ENCODE results near the gene TMEM163.

The TMEM163 gene

DNA sequence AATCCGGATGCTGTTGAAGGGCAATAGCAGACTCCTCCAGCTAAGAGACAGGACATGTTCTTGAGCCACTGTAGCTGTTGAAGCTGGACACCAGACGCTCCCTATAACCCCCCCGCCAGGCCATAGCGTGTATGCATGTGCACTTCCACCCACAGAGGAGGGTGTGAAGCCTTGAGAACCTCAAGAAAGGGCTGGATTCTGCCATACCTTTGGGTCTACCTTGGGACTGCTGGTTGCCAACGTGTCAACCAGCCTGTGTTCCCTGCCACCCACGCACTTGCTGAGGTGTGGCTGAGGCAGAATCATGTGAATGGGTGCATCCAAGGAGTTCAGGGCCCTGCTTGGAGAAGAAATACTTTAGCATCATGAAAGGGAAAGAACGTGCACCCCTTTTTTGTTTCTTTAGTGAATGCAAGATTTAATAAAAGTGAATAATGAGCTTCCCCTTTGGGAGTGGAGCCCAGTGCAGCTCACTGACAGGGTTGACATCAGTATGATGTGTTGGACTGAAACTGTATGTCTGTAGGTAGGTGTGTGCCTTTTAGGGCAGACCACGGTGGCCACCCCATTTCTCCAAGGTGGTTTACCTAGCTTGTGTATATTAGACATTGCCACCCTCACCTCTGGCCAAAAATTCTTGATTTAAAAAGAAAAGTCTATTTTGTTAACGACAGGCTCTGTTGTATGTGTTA, 266.6 kb downstream of the TMEM163 start:
- no peak for DNase-seq

DNA sequence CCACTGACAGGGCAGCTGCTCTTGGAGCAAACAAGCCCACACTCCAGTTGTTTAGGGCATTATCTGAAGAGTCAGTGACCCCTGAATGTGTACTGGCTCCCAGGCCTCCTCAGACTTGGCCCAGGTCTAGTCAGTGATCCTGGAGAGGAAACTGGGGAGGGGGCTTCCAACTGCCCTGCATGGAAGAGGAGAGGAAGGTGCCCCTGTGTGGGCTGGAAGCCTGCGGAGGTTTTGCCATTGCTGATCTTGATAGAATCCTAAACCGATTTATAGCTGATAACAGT, 267.5 kb downstream of the TMEM163 start:
- DNase-seq = no peak

DNA sequence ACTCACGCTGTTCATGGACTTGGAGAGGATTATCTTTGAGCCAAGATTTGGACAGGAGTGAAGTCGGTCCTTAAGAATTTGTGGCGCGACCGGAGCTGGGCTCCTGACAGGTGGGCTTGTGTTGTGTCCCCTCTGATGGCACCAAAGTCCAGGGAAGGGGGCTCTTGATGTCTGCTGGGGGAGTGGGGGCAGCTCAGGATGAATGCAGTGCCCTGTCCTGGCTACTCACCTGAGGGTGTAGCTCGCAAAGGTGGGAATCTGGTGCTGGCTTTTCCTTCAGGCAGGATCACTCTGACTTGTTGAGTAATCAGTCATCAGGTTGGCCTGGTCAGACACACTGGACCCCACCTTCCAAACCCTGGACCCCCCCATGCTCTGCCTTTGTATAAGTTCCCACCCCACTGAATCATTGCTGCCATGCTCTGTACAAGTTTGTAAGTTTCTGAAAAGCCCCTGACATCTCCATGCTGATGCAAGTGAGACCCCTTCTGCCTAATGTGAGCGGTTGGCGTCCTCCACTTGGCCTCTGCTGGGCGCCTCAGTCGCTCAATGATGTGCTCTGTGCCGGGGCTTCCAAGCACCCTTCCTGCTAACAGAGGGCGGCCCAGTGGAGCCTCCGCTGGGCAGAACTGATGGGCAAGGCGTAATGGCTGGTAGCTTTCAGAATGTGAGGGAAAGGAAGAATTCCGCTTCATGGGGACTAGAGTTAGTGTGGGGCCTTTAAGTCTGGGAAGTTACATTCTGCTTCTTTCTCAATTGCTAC, 268.9 kb downstream of the TMEM163 start:
- DNase-seq = no peak

DNA sequence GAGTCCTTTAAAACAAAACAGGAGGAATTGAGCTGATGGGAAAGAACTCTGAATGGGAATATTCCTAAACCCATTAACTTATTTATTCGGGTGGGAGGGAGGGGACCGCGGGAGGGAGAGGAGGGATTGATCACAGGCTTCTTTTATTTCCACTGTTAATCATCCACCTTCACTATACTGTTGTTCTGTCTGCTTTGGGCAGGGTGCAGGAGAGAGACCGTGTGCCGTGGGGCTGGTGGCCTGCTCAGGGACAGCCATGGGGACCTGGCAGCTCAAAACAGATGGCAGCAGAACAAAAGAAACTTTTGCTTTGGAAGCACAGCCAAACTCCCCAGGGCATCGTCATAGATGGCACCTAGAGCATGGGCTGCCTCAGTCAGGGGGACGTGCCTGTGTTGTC, 269.6 kb downstream of the TMEM163 start:
- no peak for DNase-seq

DNA sequence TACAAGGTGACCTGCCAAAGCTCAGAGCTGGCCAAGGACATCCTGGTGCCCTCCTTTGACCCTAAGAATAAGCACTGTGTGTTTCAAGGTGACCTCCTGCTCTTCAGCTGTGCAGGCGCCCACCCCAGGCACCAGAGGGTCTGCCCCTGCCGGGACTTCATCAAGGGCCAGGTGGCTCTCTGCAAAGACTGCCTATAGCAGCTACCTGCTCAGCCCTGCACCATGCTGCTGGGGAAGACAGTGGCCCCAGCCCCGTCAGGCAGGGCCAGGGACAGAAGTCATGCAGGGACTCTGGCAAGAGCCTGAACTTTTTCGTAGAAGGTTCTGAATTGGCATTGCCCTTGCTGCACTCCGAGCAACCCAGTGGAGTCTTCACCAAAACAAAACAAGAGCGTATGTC, 270.1 kb downstream of the TMEM163 start:
- DNase-seq = no peak

DNA sequence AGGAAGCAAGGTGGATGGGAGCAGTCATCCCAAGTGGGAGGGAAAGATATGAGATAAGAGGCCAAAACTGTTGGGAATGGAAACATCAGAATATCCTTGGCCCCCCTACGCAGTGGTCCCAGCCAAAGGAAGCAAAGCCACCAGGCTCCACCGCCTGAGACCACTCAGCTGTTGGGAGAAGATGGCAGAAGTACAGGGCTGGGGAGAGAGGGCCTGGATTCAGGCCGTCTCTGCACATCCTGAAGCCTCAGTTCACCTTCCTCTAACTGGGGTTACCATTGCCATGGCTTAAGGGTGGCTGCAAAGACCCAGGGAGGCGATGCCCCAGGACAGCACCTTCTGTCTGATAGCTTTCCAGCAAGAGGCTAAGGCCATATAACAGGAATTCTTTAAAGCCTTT, 271.1 kb downstream of the TMEM163 start:
- DNase-seq = no peak

DNA sequence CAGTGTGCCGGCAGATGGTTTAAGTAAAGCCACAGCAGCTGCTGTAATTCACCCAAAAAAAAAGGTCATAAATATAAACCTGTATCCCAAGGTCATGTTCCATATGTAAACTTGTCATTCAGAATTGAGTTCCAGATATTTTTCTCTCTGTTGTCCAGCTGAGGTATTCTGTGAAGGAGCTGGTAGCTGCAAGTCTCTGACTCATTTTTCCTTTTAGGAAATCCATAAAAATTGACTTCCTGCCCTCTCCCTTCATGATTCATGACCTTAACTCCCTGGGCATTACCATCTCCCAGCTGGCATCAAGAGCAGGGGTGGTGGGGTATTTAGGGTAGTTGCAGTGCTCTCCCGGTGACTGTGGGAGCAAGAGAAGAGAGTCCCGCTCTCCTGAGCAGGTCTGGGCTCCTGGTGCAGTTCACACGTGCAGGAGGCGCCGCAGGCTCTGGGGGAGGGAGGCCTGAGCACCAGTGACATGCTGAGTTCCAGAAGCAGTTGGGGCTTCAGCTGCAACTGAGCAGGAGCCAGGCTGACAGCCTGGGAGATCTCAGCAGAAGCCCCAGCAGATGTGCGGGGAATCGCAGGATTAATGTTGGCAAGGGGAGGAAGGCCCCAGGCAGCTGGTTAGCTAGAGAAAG, 272.3 kb downstream of the TMEM163 start:
- DNase-seq = no peak

DNA sequence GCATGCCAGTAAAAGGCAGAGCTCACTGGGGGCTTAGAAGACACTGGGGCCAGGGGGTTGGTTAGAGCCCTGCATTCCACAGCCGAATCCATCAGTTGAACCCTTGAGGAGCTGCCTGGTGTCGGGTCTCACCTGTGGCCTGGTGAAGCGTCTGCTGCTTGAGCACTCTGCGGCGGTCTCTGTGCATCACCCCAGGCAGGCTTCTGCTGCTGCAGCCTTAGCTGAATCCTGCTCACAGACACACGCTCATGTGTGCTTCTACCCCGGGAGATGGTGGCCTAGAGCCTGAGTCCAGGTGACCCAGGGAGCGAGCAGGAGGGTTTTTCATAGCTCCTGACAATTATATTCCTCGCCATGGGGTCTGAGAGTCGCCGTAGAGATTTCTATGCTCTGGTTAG, 272.8 kb downstream of the TMEM163 start:
- DNase-seq = no peak

DNA sequence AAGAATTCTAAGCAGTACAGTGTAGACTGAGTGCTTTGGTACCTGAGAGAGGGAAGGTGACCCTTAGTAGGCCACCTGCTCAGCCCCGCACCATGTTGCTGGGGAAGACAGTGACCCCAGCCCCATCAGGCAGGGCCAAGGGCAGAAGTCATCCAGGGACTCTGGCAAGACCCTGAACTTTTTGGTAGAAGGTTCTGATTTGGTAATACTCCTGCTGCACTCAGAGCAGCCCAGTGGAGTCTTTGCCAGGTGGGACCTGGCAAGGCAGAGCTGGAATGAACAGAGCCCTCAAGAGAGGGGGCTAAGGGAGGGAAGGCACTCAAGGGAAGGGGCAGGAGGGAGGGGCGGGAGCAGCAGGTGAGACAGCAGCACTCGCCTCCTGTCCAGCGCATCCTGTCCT, 273.7 kb downstream of the TMEM163 start:
- DNase-seq = no peak

DNA sequence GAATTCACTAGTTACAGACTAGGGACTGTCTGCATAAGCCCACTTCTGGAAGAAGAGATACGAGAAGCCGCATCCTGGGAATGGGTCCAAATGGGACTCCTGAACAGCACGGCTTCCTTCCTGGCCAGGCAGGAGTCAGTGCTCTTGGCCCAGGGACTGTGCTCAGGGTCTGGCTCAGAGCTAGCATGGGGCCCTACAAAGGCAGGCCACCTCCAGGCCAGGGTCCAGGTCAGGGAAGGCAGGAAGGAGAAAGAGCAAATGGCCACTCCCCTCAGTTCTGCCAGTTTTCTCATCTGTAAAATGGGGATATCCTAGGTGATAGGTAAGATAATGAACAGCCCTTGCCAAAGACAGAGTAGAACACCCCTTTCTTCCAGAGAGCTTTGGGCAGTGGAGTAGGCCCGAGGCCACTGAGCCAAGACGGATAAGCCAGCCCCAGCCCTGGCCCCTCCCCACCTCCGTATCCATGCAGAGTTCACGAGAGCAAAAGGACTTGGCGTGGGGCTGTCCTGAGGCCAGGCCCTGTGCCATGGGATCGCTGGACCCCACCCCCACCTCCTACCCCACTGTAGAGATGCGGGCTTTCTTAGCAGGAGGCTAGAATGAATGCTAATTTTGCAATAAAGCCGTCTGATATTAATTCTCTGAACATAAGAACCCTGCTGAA, 274.9 kb downstream of the TMEM163 start:
- no peak for DNase-seq

DNA sequence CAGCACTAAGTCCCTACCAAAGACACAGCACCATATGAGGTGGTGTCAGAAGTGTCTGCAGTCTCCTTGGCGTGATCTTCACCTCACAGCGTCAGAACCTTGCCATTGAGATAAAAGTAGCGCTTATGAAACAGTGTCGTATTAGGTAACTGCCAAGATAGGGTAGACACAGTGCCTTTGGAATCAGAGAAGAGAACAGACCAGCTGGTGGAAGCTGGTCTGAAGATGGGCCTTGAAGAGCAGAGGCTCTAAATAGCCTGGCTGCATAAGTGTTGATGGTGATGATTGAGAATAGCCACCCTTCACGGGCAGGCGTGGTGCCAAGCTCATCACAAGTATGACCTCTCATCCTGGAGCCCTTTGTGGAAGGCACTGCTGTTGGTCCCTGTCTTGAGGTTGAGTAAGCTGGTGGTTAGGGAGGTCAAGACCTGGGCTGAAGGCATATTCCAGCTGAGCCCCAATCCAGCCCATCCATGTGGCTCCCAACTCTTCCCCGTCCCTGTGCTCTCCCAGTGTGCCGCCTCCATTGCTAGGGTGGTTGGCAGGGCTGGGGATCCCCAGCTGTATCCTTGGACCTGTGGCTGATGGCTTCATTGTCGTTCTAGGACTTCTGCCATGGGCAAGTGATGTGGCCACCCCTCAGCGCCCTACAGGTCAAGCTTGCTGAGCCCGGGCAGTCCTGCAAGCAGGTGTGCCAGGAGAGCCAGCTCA, 277.5 kb downstream of the TMEM163 start:
- no peak for DNase-seq

DNA sequence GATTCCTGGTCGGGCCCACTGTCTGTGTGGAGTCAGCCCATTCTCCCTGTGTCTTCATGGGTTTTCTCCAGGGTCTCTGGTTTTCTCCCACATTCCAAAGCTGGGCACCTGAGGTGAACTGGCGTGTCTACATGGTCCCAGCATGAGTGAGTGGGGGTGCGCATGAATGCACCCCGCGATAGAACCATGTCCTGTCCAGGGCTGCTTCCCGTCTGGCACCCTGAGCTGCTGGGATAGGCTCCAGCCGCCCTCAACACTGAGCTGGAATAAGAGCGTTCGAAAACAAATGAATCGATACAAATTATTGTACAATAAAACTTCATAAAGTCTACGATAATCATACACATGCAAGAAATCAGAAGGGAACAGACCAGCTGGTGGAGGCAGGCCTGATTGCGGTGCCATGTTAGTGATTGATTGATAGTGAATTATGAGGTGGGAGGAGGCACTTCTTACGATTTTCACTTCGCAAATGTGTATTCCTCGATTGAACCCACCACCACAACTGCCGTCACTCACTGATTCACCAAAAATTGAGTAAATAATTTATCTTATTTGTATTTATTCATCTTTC, 278.4 kb downstream of the TMEM163 start:
- no peak for DNase-seq

DNA sequence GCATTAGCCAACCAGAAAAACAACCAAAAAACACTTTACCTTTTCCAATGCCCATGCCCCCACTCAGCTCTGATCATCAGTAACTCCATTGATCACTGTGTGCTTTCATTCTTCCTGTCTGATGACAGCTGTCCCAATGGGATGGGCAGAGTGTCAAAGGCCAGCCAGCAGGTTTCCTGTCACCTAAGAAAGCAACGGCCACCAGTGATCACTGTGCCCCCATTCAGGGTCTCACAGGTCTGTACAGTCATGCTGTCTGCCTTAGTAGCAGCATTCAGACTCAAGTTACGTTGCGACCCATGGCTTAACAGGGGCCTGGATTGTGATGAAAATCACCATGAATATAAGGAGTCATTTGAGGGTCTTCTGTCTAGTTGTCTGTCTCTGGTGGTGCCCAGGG, 280.4 kb downstream of the TMEM163 start:
- no peak for DNase-seq

DNA sequence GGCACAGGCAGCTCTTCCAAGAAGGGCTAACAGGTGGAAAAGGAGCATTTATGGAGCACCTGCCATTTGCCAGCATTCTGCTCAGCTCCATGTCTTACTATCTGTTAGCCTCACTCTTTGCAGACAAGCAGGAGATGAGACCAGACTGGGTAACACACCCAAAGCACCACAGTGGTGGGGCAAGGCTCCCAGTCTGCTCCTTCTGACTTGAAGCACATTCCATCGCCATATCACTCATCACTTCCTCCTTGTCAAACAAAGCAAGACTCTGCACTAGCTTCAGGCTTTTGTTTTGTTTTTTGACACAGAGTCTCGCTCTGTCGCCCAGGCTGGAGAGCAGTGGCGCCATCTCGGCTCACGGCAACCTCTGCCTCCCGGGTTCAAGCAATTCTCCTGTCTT, 282.1 kb downstream of the TMEM163 start:
- DNase-seq = no peak

DNA sequence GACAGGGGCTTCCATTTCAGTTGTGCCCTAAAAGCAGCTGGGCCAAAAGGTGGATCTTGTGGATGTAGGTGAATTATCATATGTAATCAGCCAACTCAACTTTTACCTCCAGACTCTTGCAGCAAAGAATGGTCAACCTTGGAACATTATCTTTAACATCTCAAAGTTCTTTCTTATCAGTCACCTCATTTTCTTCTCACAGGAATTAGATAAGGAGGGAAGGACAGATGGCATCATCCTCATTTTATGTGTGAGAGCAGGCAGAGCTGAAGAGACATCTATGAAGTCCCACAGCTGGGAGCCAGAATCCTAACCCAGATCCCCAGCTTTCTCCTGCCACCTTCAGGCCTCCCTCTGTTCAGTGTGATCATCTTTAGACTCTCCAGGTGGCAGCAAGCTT, 282.9 kb downstream of the TMEM163 start:
- DNase-seq = no peak

DNA sequence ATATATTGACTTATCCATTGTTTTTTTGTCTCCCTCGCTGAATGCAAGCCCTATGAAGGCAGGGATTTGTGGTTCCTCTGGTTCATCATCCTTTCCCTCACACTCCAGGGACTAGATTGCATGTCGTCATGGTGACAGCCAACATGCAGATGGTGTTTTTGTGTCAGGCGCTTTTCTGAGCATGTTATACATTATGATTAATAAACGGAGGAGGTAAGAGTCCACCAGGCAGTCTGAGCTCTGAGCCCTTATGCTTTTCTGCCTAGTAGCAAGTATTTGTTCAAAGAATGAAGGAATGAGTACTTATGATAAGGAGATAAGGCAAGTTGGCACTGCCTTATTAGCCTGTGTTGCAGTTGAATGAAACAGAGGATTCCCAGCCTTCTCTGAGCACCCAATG, 283.3 kb downstream of the TMEM163 start:
- DNase-seq = no peak

DNA sequence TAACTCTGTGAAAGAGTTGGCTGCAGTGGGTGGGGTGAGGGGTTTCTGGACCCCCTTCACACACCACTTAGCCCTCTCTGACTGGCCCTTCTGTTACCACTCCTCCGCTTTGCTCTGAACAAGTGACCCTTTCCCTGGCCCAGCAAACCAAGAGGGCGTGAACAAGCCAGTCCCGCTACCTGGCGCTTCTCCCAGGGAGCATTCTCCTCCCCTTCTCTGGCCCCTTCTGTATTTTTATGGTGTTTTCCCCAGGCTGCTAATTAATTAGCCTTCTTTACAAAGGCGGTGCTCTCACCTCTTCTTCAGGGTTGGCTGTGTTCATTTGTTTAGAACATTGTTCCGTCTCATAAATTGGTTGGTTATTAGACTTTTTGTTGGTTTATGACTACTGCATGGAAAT, 284.8 kb downstream of the TMEM163 start:
- DNase-seq = no peak

DNA sequence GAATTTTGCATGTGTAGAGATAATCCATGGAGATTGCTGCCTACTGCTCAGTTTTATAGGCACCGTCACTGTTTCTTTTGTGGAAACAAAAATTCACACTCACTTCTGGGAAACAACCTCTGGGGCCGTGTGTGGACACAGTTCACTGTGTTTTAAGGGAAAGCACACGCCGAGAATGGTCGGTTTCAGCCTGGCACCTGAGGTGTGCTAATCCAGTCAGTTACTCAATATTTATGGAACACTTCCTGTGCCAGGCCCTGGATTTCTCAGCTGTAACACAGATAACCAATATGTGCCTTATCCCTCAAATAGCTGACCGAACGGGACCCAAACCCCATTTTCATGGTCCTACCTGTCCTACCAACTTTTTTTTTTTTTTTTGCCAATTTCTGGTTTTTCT, 285.3 kb downstream of the TMEM163 start:
- DNase-seq = no peak

DNA sequence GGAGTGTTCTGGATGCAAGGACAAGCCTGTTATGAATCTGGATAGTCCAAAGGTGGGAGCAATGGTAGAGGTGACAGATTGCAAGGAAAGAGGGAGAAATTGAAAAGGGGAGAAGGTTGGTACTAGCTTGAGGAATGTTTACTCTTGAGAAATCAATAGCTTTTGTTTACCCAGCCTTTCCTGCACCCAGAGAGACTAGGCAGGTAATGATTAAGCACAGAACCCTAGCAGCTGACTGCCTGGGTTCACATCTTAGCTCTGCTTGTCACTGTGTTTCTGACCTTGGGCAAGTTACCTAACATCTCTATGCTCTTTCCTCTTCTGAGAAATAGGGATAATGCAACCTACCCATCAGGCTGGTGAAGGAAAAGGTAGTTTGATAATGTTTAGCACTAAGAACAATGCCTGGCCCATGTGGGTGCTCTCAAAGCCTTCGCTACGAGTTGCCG, 286.3 kb downstream of the TMEM163 start:
- DNase-seq = no peak

DNA sequence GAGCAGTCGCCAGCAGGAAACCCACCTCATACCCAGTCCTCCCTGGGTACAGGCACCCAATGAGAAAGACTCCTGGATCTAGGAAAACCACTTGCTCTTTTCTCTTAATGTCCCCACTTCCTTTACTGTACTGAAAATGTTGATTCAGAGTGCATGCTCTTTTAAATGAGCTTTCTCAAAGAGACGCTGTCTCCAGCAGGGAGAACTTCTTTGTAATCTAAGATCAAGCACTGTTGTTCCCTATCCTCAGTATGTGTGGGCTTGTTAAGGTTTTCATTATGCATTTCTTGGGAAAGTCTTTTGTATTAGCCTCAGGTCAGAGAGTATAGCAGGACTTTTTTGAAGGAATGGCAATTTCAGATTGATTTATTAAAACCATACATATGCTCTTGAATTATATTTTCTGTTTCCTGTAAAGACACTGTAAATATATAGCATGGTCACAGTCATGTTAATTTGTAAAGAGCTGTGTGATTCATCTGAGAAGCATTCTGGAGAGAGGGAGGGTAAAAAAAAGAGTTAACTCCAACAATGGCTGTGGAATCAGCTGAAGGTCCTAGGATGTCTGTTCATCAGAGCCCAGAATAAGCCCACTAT, 286.9 kb downstream of the TMEM163 start:
- no peak for DNase-seq

DNA sequence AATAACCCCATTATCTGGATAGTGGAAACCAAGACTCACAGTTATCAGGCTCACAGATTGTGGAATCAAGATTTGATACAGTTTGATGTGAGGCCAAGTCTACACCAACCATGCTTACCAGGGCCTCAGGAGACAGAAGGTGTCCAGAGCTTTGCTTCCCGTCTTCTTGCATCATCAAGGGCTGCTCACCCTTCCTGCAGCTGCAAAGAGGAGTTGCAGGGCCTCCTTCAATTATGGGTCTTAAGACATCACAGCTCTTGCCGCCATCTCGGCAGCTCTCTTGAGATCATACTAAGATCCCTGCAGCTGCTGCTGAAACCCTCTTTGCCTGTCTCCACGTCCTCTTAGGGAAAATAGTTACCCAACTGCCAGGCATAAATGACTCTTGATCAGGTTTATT, 288.9 kb downstream of the TMEM163 start:
- DNase-seq = no peak

DNA sequence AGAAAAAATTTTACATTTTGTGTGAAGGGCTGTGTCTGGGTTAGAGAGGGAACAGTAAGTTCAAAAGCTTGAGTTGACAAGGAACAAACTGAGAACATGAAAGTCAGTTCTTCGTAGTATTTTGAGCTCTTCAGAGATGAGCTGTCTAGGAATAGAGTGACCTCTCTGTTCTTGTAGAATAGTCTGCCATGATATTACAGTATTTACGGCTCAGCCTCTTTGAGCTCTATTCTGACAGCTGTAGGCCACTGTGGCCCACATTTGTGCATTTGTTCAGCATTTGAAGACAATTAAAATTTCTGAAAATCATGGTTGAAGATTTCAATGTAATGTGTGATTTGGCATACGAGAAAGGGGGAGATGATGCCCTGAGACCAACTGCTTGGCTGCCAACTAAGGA, 292.1 kb downstream of the TMEM163 start:
- DNase-seq = no peak

Measured in GDM1 (cell line).